GM12873 (cell line): ENCODE measurements around the gene PFKP.

Experiments used
- TF ChIP-seq, protein P1 (sequence below): IDR thresholded peaks from 2 replicates; pipeline ENCODE4 v1.5.1; 2012; ENCODE audit warnings: low read depth, mild to moderate bottlenecking, moderate library complexity, low read length, control low read depth; ENCODE audit not compliant: insufficient read depth; ENCODE audit errors: missing control alignments

Gene PFKP

GRCh38 chr10:3057946-3058345, 9.4 kb upstream of the PFKP start:
- TF ChIP-seq, protein P1, sequence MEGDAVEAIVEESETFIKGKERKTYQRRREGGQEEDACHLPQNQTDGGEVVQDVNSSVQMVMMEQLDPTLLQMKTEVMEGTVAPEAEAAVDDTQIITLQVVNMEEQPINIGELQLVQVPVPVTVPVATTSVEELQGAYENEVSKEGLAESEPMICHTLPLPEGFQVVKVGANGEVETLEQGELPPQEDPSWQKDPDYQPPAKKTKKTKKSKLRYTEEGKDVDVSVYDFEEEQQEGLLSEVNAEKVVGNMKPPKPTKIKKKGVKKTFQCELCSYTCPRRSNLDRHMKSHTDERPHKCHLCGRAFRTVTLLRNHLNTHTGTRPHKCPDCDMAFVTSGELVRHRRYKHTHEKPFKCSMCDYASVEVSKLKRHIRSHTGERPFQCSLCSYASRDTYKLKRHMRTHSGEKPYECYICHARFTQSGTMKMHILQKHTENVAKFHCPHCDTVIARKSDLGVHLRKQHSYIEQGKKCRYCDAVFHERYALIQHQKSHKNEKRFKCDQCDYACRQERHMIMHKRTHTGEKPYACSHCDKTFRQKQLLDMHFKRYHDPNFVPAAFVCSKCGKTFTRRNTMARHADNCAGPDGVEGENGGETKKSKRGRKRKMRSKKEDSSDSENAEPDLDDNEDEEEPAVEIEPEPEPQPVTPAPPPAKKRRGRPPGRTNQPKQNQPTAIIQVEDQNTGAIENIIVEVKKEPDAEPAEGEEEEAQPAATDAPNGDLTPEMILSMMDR, result no peak

DNA sequence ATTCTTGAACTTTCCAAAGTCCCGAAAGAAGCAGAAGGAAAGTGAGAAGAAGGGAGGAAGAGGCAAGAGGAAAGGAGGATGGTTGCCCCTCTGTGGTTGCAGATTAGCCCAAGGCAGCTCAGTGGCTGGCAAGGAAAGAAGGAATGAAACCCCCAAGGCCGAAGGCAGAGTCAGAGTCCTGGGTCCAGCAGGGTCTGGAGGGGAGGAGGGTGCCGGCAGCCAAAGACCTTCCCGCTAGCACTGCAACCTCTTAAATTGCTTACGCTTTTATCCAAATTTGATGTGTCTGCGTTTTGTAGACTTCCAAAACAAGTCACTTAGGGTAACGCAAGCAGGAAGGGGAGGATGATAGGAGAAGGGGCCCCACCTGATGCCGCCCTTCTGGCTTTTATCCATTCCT, 7.4 kb upstream of the PFKP start:
- TF ChIP-seq, protein P1, result no peak

- TF ChIP-seq, protein P1, result no peak
Observed at GRCh38 chr10:3060481-3060889, 6.9 kb upstream of the PFKP start.

- TF ChIP-seq, protein P1, result no peak
Observed at GRCh38 chr10:3062502-3063186, 4.7 kb upstream of the PFKP start.

- TF ChIP-seq, protein P1, result no peak
Observed at GRCh38 chr10:3064423-3064822, 2.9 kb upstream of the PFKP start.

DNA sequence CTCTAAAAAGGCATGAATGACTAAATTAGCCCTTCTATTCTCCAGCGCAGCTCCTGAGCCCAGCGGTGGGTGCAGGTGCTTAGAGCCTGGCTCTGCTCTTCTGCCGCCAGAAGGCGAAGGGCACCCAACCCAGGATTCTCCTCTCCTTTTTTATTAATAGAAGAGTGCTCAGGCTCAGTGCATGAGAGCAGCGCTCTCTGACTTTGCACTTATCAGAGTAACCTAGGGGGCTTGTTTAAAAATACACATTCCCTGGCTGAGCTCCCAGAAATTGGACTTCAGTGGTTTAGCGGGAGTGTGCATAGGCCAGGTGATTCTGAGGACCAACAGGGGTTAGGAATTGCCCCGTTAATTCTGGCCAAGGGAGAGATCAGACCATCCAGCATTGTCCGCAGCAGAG, 1.7 kb upstream of the PFKP start:
- TF ChIP-seq, protein P1, result no peak

DNA sequence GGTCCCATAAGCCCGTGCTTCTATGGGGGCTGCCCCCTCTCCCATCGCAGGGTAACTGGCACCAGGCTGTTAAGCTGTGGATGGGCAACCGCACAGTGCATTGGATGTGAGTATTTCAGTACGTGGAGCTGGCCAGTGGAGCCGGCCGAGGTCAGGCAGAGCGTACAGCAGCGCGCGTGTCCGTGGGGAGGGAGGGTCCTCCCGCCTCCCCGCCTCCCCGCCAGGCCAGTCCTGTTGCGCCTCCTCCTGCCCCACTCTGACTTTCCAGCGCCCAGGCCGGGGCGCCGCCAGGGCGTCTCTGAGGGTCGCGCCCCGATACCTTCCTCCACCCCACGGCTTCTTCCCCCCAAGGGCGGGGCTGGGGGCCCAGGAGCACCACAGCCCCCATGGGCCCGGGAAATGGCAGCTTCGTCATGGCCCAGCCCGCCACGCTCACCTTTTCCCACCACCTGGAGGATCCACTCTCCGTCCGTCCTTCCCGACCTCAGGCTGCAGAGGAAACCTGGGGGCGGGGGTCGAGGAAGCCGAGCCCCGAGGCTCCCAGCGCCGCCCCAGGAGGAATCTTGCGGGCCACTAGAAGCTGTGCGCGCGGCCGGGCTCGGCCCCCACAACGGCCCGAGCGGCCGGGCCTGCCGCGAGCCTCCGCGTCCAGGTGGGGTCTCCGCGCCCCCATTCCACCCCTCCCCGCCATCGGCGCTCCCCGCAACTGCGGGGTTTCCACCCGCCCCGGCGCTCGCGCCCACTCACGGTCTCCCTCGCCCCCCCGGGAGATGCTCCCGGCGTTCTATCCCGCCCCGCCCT, 831 bp upstream of the PFKP start:
- TF ChIP-seq, protein P1, result no peak
